PC-3 (cell line): Measurements from ENCODE around the gene PCBD1.

ENCODE experiments used
- CTCF ChIP-seq: fragments of 300-600 bp; sonication (generic); conservative IDR thresholded peaks from 2 replicates; pipeline ENCODE4 v1.5.1; 2017; ENCODE audit warnings: antibody characterized with exemption, low read depth, mild to moderate bottlenecking, low read length
- EZH2 ChIP-seq: fragments of 300-600 bp; sonication (generic); IDR thresholded peaks from one replicate; pipeline ENCODE4 v1.6.1; 2017; ENCODE audit warnings: antibody characterized with exemption, mild to moderate bottlenecking, low read length; ENCODE audit not compliant: unreplicated experiment
- EZH2phosphoT487 ChIP-seq: fragments of 300-600 bp; sonication (generic); IDR thresholded peaks from 2 replicates; pipeline ENCODE4 v1.6.1; 2018; ENCODE audit warnings: mild to moderate bottlenecking, antibody characterized with exemption, low read length, borderline replicate concordance

DNA sequence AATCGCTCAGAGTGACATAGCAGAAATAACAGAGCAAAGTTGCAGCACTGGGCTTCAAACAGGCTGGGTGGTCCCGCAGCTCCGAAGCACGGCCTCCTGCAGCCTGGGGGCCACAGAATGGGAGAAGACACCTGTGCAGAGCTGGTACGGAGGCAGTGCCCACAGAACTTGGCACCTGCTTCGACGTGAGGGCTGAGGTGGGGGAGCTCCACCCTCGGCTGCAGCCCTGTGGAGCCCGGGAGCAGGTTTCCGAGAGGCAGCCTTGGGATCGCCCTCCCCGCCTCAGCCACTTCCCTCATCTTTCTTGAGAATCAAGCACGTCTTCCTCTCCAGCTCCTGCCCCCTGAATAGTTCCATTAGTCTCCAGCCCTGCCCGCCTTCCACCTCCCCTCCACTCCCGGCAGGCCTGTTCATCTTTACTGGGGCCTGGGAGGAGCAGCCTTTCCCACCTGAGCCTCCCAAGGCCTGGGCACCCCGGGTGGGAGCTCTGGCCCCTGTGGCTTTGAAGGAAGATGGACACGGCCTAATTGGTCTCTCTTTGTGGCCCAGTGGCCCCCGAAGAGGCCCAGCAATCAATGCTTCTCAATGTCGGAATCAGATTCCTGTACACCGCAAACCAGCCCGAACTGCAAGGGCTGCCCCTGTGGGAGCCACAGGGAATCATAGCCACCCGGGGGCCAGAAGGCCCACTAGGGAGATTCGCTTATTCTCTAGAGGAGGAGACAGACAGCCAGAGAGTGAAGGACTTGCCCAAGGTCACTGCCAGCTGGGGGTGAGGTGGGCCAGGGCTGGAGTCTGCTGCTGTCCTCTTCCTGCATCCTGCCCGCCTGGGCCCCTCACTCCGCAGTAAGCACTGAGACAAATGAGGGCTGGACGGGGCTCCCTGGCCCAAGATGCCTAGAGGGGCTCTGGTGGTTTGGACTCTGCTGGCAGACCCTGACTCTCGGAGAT lies 17.0 kb upstream of the PCBD1 start:
- TF ChIP-seq CTCF = no peak
- no peak for TF ChIP-seq EZH2
- TF ChIP-seq EZH2phosphoT487 = no peak
